PFSK-1 (cell line): ENCODE data around the gene DOCK1.

Experiments
- FOXP2 ChIP-seq: optimal IDR thresholded peaks from 2 replicates; pipeline ENCODE3; 2011; ENCODE audit warnings: borderline replicate concordance, control low read depth, inconsistent platforms; ENCODE audit not compliant: insufficient read depth; ENCODE audit errors: extremely low read length, extremely low read depth
- POLR2AphosphoS5 ChIP-seq: IDR thresholded peaks from 2 replicates; pipeline ENCODE4 v1.6.1; 2012; ENCODE audit warnings: low read depth, mild to moderate bottlenecking, control low read depth, low read length, moderate library complexity
- SIN3A ChIP-seq: IDR thresholded peaks from 2 replicates; pipeline ENCODE4 v1.6.1; 2012; ENCODE audit warnings: mild to moderate bottlenecking, low read length, moderate library complexity, borderline replicate concordance; ENCODE audit not compliant: insufficient read depth
- TAF1 ChIP-seq: IDR thresholded peaks from 2 replicates; pipeline ENCODE4 v1.6.1; 2012; ENCODE audit warnings: low read length, control low read depth, borderline replicate concordance; ENCODE audit not compliant: insufficient read depth
- TF ChIP-seq, protein P1 (sequence below), 2 experiments: IDR thresholded peaks; 2 replicates each; pipeline versions ENCODE4 v1.6.1 to v1.8.0; 2011 to 2012; ENCODE audit warnings: low read depth in 2 of 2, low read length in 2 of 2, control low read depth in 1 of 2, inconsistent platforms in 1 of 2, mild to moderate bottlenecking in 1 of 2, moderate library complexity in 1 of 2; ENCODE audit not compliant: insufficient read depth in 1 of 2

Gene DOCK1

DNA sequence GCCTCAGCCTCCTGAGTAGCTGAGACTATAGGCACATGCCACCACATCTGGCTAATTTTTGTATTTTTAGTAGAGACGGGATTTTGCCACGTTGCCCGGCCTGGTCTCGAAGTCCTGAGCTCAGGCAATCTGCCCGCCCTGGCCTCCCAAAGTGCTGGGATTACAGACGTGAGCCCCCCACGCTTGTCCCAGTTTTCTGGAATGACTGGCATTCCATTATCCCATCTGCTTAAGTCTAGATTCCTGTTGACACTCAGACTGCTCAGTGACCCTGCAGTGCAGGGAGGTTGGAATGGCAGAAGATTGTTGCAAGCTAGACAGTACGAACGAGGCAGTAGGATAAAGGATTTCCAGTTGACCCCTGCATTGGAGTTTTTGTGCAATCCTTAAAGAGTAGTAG, 508.8 kb downstream of the DOCK1 start:
- TF ChIP-seq POLR2AphosphoS5, result no peak

- no peak for TF ChIP-seq FOXP2
- TF ChIP-seq, protein P1, sequence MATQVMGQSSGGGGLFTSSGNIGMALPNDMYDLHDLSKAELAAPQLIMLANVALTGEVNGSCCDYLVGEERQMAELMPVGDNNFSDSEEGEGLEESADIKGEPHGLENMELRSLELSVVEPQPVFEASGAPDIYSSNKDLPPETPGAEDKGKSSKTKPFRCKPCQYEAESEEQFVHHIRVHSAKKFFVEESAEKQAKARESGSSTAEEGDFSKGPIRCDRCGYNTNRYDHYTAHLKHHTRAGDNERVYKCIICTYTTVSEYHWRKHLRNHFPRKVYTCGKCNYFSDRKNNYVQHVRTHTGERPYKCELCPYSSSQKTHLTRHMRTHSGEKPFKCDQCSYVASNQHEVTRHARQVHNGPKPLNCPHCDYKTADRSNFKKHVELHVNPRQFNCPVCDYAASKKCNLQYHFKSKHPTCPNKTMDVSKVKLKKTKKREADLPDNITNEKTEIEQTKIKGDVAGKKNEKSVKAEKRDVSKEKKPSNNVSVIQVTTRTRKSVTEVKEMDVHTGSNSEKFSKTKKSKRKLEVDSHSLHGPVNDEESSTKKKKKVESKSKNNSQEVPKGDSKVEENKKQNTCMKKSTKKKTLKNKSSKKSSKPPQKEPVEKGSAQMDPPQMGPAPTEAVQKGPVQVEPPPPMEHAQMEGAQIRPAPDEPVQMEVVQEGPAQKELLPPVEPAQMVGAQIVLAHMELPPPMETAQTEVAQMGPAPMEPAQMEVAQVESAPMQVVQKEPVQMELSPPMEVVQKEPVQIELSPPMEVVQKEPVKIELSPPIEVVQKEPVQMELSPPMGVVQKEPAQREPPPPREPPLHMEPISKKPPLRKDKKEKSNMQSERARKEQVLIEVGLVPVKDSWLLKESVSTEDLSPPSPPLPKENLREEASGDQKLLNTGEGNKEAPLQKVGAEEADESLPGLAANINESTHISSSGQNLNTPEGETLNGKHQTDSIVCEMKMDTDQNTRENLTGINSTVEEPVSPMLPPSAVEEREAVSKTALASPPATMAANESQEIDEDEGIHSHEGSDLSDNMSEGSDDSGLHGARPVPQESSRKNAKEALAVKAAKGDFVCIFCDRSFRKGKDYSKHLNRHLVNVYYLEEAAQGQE (IDR thresholded peaks at IDR 0.05; ENCODE audit: insufficient read depth in 1 of 2, low read depth in 2 of 2, low read length in 2 of 2), result no peak
- no peak for TF ChIP-seq SIN3A
- no peak for TF ChIP-seq TAF1
- TF ChIP-seq POLR2AphosphoS5, result no peak
These were observed 509.9 kb downstream of the DOCK1 start for GRCh38 chr10:127415116-127415515.

DNA sequence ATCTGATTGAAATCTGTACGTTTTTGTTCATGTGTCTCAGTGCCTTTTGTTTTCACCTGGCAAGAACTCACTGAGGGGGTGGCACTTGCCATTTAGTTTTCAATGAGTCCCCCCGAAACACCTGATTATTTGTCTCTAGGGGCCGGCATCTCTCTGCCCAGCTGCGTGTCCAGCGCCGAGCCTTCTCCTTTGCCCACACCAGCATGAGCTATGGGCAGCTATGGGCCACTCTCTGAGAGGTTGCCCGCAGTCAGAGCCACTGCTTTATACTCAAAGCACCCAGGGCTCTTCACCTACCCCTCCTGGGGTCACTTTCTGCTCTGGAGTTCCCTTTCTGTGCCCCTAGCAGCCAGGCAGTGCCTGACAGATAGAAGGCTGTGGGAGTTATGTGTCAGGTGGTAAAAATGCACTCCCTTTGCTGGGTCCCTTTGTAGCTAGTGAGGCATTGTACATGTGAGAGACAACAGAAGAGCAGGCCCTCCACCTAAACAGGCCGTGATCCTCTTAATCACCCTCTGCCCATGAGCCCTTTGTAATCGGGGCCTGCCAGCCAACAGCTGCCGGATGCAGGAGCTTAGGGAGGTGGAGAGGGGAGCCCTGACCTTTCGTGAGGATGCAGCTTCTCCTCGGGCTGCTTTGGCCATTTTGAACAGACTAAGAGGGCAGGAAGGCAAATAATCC, 510.8 kb downstream of the DOCK1 start:
- TF ChIP-seq POLR2AphosphoS5 (no peak), FOXP2 (no peak), SIN3A (no peak), TAF1 (no peak)
- TF ChIP-seq, protein P1 (IDR thresholded peaks at IDR 0.05; ENCODE audit: insufficient read depth in 1 of 2, low read depth in 2 of 2, low read length in 2 of 2), result no peak

DNA sequence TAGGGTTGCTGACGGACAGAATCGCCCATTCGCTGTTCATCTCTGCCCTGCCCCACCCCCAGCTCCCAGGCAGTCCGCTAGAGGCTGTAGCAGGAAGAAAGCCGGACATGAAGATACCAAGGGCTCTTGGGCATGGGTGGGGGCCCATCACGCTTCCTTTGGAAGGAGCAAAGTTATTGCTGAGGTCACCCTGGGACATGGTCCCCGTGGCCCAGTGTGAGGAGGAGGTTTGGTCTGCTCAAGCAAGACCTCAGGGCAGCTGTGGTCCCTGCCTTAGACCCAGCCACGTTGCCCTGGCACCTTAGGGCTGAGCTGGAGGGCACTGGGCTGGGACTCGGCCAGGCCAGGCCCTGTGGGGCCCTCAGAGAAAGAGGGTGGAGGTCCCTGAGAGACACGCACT, 511.8 kb downstream of the DOCK1 start:
- no peak for TF ChIP-seq TAF1
- TF ChIP-seq POLR2AphosphoS5, result no peak
- TF ChIP-seq FOXP2, result no peak
- TF ChIP-seq, protein P1 (IDR thresholded peaks at IDR 0.05; ENCODE audit: insufficient read depth in 1 of 2, low read depth in 2 of 2, low read length in 2 of 2), result no peak
- TF ChIP-seq SIN3A, result no peak

DNA sequence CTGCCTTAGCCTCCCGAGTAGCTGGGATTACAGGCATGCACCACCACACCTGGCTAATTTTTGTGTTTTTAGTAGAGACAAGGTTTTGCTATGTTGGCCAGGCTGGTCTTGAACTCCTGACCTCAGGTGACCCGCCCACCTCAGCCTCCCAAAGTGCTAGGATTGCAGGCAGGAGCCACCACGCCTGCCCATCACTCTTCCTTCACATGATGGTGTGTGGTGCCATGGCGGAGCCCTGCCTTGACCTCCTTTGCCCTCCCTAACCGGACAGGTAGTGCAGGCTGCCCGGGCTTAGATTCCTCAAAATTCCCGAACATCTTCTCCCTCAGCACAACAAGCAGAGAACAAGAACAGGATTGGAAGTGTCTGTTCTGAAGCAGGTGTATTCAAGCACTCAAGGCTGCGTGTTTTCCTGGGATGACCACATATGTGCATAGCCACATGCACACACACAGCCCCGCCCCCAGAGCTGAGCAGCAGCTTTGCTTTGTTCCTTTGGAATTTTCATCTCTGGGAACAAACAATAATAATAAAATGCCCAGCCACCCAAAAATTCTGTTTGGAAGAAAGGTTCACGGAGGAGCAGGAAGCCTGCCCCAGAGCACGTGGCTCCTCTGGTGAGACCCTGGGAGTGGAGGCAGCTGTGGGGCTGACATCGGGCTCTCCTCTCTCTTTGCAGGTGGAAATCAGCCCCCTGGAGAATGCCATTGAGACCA, 512.6 kb downstream of the DOCK1 start:
- TF ChIP-seq SIN3A (no peak), TAF1 (no peak), POLR2AphosphoS5 (no peak), FOXP2 (no peak)
- TF ChIP-seq, protein P1 (IDR thresholded peaks at IDR 0.05; ENCODE audit: insufficient read depth in 1 of 2, low read depth in 2 of 2, low read length in 2 of 2), result no peak
